ENCODE measurements around the gene AATK.

AATK gene

GRCh38 chr17:81181811-81182185 is 15.8 kb upstream of the AATK start:
- H2BK120ac ChIP-seq (ENCODE audit: low read depth, low read length), result no peak overlapping the region
- H3K79me1 ChIP-seq (replicated peaks; ENCODE audit: low read length, poor library complexity, severe bottlenecking), result no peaks in the 10 kb centered on the region
- H2AK5ac ChIP-seq (ENCODE audit: low read length, severe bottlenecking), result no peak overlapping the region
- no peak for DNase-seq
- H3K4ac ChIP-seq (ENCODE audit: low read depth in 1 of 2, low read length in 2 of 2), result no peak overlapping the region
- no peak overlapping the region for H4K8ac ChIP-seq (ENCODE audit: low read length)
- no peak overlapping the region for H3K23ac ChIP-seq (ENCODE audit: low read length in 2 of 2)
- no peaks in the 10 kb centered on the region for H3K36me3 ChIP-seq (ENCODE audit: control insufficient read depth in 1 of 2, insufficient read depth in 2 of 2, low read depth in 1 of 2, low read length in 2 of 2)
- H3K4me2 ChIP-seq (ENCODE audit: low read length, poor library complexity, severe bottlenecking), result no peak overlapping the region
- H2BK12ac ChIP-seq (ENCODE audit: low read length in 2 of 2), result no peak overlapping the region
- no peak overlapping the region for H3K9ac ChIP-seq (ENCODE audit: low read length)
- no peak overlapping the region for H3K14ac ChIP-seq (ENCODE audit: low read length in 2 of 2)
- H3K4me3 ChIP-seq (ENCODE audit: insufficient read depth in 1 of 2, low read depth in 1 of 2, low read length in 2 of 2), result no peak overlapping the region
- H3K18ac ChIP-seq (ENCODE audit: low read depth in 1 of 2, low read length in 2 of 2), result no peak overlapping the region
- WGBS, result 89% methylated on average over 19 of the region's 19 CpGs
- no peaks in the 10 kb centered on the region for H3K9me3 ChIP-seq (ENCODE audit: control insufficient read depth, low read length)
- H3K4me1 ChIP-seq (ENCODE audit: control insufficient read depth, insufficient read depth, low read depth, low read length), result peaks cover 3% of the 10 kb centered on the region
- no peak overlapping the region for H2AFZ ChIP-seq (ENCODE audit: low read depth, low read length)
- no peak overlapping the region for H3K27ac ChIP-seq (ENCODE audit: low read length, poor library complexity, severe bottlenecking)
- peaks cover 27 to 43% of the 10 kb centered on the region in 2 experiments for H3K27me3 ChIP-seq (ENCODE audit: control insufficient read depth in 1 of 2, insufficient read depth in 1 of 2, low read length in 2 of 2)
- H4K91ac ChIP-seq (ENCODE audit: low read length), result no peak overlapping the region
- H2BK15ac ChIP-seq (ENCODE audit: low read depth, poor library complexity, severe bottlenecking), result no peak overlapping the region
- no peak overlapping the region for H2BK5ac ChIP-seq (ENCODE audit: low read depth, low read length, poor library complexity, severe bottlenecking)

- no peaks in the 10 kb centered on the region for H3K79me1 ChIP-seq (replicated peaks; ENCODE audit: low read length, poor library complexity, severe bottlenecking)
- H3K18ac ChIP-seq (ENCODE audit: low read depth in 1 of 2, low read length in 2 of 2), result no peak overlapping the region
- H3K4me2 ChIP-seq (ENCODE audit: low read length, poor library complexity, severe bottlenecking), result no peak overlapping the region
- H2BK15ac ChIP-seq (ENCODE audit: low read depth, poor library complexity, severe bottlenecking), result no peak overlapping the region
- H2AFZ ChIP-seq (ENCODE audit: low read depth, low read length), result no peak overlapping the region
- H4K8ac ChIP-seq (ENCODE audit: low read length), result no peak overlapping the region
- no peaks in the 10 kb centered on the region for H3K36me3 ChIP-seq (ENCODE audit: control insufficient read depth in 1 of 2, insufficient read depth in 2 of 2, low read depth in 1 of 2, low read length in 2 of 2)
- no peak overlapping the region for H3K14ac ChIP-seq (ENCODE audit: low read length in 2 of 2)
- H3K9me3 ChIP-seq (ENCODE audit: control insufficient read depth, low read length), result no peaks in the 10 kb centered on the region
- no peak overlapping the region for H3K9ac ChIP-seq (ENCODE audit: low read length)
- H2BK12ac ChIP-seq (ENCODE audit: low read length in 2 of 2), result no peak overlapping the region
- H3K23ac ChIP-seq (ENCODE audit: low read length in 2 of 2), result no peak overlapping the region
- H2BK5ac ChIP-seq (ENCODE audit: low read depth, low read length, poor library complexity, severe bottlenecking), result no peak overlapping the region
- H3K4me3 ChIP-seq (ENCODE audit: insufficient read depth in 1 of 2, low read depth in 1 of 2, low read length in 2 of 2), result no peak overlapping the region
- no peak overlapping the region for H4K91ac ChIP-seq (ENCODE audit: low read length)
- H3K4ac ChIP-seq (ENCODE audit: low read depth in 1 of 2, low read length in 2 of 2), result no peak overlapping the region
- 94% methylated on average over 48 of the region's 49 CpGs for WGBS
- no peak for DNase-seq
- H2BK120ac ChIP-seq (ENCODE audit: low read depth, low read length), result no peak overlapping the region
- H3K4me1 ChIP-seq (ENCODE audit: control insufficient read depth, insufficient read depth, low read depth, low read length), result peaks cover 3% of the 10 kb centered on the region
- no peak overlapping the region for H2AK5ac ChIP-seq (ENCODE audit: low read length, severe bottlenecking)
- peaks cover 27 to 40% of the 10 kb centered on the region in 2 experiments for H3K27me3 ChIP-seq (ENCODE audit: control insufficient read depth in 1 of 2, insufficient read depth in 1 of 2, low read length in 2 of 2)
- no peak overlapping the region for H3K27ac ChIP-seq (ENCODE audit: low read length, poor library complexity, severe bottlenecking)
Observed at GRCh38 chr17:81180836-81181810, 15.1 kb upstream of the AATK start.

GRCh38 chr17:81179861-81180260 is 13.8 kb upstream of the AATK start:
- Histone ChIP-seq H4K91ac (ENCODE audit: low read length) (no peak overlapping the region), H3K9ac (ENCODE audit: low read length) (no peak overlapping the region), H2BK5ac (ENCODE audit: low read depth, low read length, poor library complexity, severe bottlenecking) (no peak overlapping the region), H3K27me3 (ENCODE audit: control insufficient read depth in 1 of 2, insufficient read depth in 1 of 2, low read length in 2 of 2) (peaks cover 21 to 31% of the 10 kb centered on the region in 2 experiments), H3K14ac (ENCODE audit: low read length in 2 of 2) (no peak overlapping the region), H3K23ac (ENCODE audit: low read length in 2 of 2) (no peak overlapping the region), H3K27ac (ENCODE audit: low read length, poor library complexity, severe bottlenecking) (no peak overlapping the region), H2AFZ (ENCODE audit: low read depth, low read length) (no peak overlapping the region), H2AK5ac (ENCODE audit: low read length, severe bottlenecking) (no peak overlapping the region), H3K4me2 (ENCODE audit: low read length, poor library complexity, severe bottlenecking) (no peak overlapping the region), H3K18ac (ENCODE audit: low read depth in 1 of 2, low read length in 2 of 2) (no peak overlapping the region), H4K8ac (ENCODE audit: low read length) (no peak overlapping the region), H3K36me3 (ENCODE audit: control insufficient read depth in 1 of 2, insufficient read depth in 2 of 2, low read depth in 1 of 2, low read length in 2 of 2) (no peaks in the 10 kb centered on the region), H3K4me1 (ENCODE audit: control insufficient read depth, insufficient read depth, low read depth, low read length) (peaks cover 3% of the 10 kb centered on the region), H3K4me3 (ENCODE audit: insufficient read depth in 1 of 2, low read depth in 1 of 2, low read length in 2 of 2) (no peak overlapping the region), H2BK15ac (ENCODE audit: low read depth, poor library complexity, severe bottlenecking) (no peak overlapping the region), H3K79me1 (replicated peaks; ENCODE audit: low read length, poor library complexity, severe bottlenecking) (no peaks in the 10 kb centered on the region), H3K4ac (ENCODE audit: low read depth in 1 of 2, low read length in 2 of 2) (no peak overlapping the region), H2BK12ac (ENCODE audit: low read length in 2 of 2) (no peak overlapping the region), H3K9me3 (ENCODE audit: control insufficient read depth, low read length) (peaks cover 6% of the 10 kb centered on the region), H2BK120ac (ENCODE audit: low read depth, low read length) (no peak overlapping the region)
- DNase-seq, result no peak
- WGBS, result 69% methylated on average over 12 of the region's 12 CpGs

- no peaks in the 10 kb centered on the region for H3K36me3 ChIP-seq (ENCODE audit: control insufficient read depth in 1 of 2, insufficient read depth in 2 of 2, low read depth in 1 of 2, low read length in 2 of 2)
Observed at GRCh38 chr17:81179220-81179619, 13.2 kb upstream of the AATK start.

More at GRCh38 chr17:81179220-81179619, 13.2 kb upstream of the AATK start:
- Histone ChIP-seq H3K4ac (ENCODE audit: low read depth in 1 of 2, low read length in 2 of 2) (no peak overlapping the region), H3K4me2 (ENCODE audit: low read length, poor library complexity, severe bottlenecking) (no peak overlapping the region), H3K9me3 (ENCODE audit: control insufficient read depth, low read length) (peaks cover 6% of the 10 kb centered on the region), H2AK5ac (ENCODE audit: low read length, severe bottlenecking) (no peak overlapping the region), H3K27ac (ENCODE audit: low read length, poor library complexity, severe bottlenecking) (no peak overlapping the region), H2BK15ac (ENCODE audit: low read depth, poor library complexity, severe bottlenecking) (no peak overlapping the region), H3K4me3 (ENCODE audit: insufficient read depth in 1 of 2, low read depth in 1 of 2, low read length in 2 of 2) (no peak overlapping the region), H2BK120ac (ENCODE audit: low read depth, low read length) (no peak overlapping the region), H4K8ac (ENCODE audit: low read length) (no peak overlapping the region), H2BK12ac (ENCODE audit: low read length in 2 of 2) (no peak overlapping the region), H2AFZ (ENCODE audit: low read depth, low read length) (no peak overlapping the region), H3K14ac (ENCODE audit: low read length in 2 of 2) (no peak overlapping the region), H3K27me3 (ENCODE audit: control insufficient read depth in 1 of 2, insufficient read depth in 1 of 2, low read length in 2 of 2) (peaks cover 15 to 25% of the 10 kb centered on the region in 2 experiments), H3K18ac (ENCODE audit: low read depth in 1 of 2, low read length in 2 of 2) (no peak overlapping the region), H3K23ac (ENCODE audit: low read length in 2 of 2) (no peak overlapping the region), H2BK5ac (ENCODE audit: low read depth, low read length, poor library complexity, severe bottlenecking) (no peak overlapping the region), H3K9ac (ENCODE audit: low read length) (no peak overlapping the region), H3K4me1 (ENCODE audit: control insufficient read depth, insufficient read depth, low read depth, low read length) (peaks cover 3% of the 10 kb centered on the region), H4K91ac (ENCODE audit: low read length) (no peak overlapping the region), H3K79me1 (replicated peaks; ENCODE audit: low read length, poor library complexity, severe bottlenecking) (no peaks in the 10 kb centered on the region)
- DNase-seq, result no peak
- WGBS, result 82% methylated on average over 4 of the region's 9 CpGs

Measured in mesenchymal stem cell (in vitro differentiated cells and primary cell).